Activated CD4-positive, alpha-beta T cell treated with anti-CD3 and anti-CD28 coated beads for 4 hours (primary cell): ENCODE measurements around the gene COL18A1.
"Not testable (repeated sequence)": the region's sequence is repeated elsewhere in the genome, so short reads cannot be mapped to it uniquely, and the experiment has no call there.

Experiments
- DNase-seq, 2 donors: peaks; one replicate each; pipeline ENCODE4 v3.0.0-alpha.2; 2020

Gene COL18A1

GRCh38 chr21:45525153-45525909, 120.4 kb downstream of the COL18A1 start:
- no peak for DNase-seq

- DNase-seq: no peak
These were observed 120.9 kb downstream of the COL18A1 start for GRCh38 chr21:45525910-45526306.

- DNase-seq: not testable (repeated sequence)
These were observed 122.4 kb downstream of the COL18A1 start for GRCh38 chr21:45527151-45527999.

GRCh38 chr21:45528028-45528705, 123.2 kb downstream of the COL18A1 start:
- DNase-seq: no peak

- DNase-seq: no peak
These were observed 124.2 kb downstream of the COL18A1 start for GRCh38 chr21:45528981-45529784.

DNA sequence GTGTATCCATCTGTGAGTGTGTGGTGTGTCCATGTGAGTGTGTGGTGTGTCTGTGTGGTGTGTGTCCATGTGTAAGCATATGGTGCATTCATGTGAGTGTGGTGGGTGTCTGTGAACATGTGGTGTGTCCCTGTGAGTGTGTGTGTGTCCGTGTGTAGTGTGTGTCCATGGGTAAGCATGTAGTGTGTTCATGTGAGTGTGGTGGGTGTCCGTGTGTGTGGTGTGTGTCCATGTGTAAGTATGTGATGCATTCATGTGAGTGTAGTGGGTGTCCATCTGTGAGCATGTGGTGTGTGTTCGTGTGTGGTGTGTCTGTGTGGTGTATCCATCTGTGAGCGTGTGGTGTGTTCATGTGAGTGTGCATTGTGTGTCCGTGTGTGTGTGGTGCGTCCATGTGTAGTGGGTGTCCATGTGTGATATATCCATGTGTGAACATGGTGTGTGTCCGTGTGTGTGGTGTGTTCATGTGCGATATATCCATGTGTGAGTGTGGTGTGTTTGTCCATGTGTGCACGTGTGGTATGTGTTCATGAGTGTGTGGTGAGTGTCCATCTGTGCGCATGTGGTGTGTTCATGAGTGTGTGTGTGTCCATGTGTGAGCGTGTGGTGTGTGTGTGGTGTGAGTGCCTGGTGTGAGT, 124.9 kb downstream of the COL18A1 start:
- no peak for DNase-seq

DNA sequence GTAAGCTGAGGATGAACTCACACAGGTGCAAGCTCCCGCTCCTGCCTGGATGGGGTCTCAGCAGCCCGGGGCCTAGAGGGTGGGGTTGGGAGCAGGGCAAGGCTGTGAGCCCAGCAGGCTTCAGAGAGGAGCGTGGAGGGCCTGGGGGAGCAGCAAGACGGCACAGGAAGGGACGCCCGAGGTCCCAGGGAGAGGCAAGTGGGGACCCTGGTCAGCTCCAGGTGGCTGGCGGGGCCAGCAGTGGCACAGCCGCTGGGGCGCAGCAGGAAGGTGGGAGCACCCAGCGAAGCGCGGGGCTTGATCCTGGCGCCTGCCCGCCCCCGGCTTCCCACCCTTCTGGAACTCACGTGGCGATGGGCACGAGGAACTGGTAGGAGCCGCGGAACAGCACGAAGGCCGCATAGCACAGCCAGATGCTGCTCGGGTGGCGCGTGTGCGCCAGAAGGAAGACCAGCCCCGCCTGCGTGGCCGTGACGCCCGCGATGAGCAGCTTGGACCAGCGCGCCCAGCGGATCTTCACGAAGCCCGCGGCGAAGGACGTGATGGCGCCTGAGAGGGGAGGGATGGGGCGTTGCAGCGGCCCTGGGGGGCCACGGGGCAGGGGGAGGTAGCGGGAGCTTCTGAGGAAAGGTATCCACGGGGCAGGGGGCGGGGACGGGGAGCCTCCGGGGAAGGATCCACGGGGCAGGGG, 125.6 kb downstream of the COL18A1 start:
- no peak for DNase-seq

DNA sequence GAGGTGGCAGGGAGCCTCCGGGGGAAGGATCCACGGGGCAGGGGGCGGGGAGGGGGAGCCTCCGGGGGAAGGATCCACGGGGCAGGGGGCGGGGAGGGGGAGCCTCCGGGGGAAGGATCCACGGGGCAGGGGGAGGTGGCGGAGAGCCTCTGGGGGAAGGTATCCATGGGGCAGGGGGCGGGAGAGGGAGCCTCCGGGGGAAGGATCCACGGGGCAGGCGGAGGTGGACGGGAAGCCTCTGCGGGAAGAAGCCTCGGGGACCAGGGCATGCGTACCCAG, 126.1 kb downstream of the COL18A1 start:
- DNase-seq: not testable (repeated sequence)

DNA sequence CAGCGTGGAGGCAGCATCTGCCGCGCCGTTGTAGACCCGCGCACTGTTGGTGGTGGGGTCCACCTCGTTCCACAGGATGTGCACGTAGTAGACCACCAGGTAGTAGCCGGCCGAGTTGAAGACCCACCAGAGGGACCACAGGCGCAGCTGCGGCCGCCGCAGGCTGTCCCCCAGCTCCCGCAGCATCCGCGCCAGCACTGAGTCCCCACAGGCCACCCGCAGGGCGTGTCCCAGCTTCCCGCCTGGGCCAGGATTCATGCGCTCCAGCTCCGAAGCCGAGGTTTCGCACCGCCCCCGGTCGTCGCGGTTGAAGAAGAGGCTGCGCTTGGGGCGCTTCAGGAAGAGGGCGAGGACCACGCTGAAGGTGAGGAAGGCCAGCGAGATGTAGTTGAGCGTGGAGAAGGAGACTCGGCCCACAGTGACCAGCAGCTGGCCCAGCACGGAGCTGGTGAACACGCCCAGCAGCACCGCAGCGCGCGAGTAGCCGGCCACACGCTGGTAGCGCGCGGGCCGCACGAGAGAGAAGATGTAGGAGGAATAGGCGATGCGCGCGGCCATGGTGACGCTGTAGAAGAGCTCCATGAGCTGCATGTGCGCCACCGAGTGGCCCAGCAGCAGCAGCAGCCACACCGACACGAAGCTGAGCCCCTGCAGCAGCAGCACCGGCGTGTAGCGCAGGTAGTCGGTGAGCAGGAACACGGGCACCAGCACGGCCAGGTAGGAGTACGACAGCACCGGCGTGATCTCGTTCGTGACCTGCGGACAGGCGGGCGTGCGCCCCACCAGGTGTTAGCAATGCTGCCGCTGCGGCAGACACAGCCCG, 126.6 kb downstream of the COL18A1 start:
- no peak for DNase-seq

- DNase-seq: no peak
These were observed 127.9 kb downstream of the COL18A1 start for GRCh38 chr21:45532826-45533360.

GRCh38 chr21:45533361-45533845, 128.4 kb downstream of the COL18A1 start:
- DNase-seq: no peak

DNA sequence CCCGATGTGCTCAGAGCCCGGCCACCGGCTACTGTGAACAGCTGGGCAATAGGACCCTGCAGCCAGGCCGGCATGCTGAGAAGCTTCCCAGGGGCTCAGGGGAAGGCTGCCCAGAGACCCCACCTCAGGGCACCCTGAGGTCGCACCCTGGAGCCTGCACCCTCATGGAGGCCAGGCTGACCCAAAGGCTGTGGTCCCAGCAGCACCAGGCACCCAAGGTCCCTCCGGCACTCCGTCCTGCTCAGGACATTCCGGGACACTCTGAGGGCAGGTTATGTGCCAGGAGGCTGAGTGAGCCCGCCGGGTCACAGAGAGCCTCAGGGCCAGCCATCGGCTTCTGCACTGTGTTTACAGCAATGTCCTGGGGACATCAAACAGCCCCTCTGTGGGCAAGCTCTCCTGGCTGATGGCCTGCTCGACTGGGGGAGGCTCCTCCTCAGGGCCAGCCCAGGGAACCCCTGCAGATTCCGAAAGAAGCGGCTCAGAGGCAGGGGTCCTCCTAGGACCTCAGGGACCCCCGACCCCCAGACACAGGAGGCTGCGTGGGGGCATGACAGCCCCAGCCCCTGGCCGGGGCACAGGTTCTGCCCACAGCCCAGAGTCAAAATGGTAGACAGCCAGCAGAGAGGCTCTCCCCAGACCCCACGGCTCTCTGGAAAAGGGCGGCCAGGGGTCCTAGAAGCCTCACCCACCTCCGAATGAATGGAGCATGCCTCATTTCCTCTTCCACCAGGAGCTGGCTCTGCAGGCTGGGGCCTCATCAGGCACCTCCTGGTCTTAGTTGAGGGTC, 129.1 kb downstream of the COL18A1 start:
- no peak for DNase-seq

DNA sequence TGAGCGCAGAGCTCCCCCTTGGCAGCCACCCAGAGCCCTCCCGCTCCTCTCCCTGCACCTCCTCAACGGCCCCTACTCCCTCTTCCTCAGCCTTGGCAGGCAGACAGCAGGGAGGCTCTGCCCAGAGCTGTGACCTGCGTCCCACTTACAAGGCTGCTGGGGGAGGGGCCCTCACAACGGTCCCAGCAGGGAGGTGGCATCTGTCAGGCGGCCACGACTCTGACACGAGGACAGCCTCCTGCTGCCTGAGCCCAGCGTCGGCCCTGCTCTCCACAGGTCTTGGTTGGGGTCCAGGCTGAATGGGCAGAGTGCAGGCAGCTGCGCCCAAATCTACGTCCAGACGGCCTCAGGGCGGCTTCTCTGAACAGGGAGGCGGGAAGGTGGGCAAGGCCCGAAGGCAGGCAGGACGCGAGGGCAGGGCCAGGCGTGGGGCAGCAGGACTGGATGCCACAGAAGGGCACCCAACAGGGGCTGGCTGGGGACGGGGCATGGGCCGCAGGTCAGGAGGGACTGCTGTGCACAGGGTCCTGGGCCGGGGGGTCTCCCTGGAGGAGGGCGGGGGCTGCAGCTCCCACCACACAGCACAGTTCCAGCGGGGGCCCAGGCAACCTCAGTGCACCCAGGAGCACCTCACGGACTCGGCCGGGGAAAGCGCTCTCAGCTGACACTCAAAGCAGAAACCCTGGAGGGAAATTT, 129.8 kb downstream of the COL18A1 start:
- DNase-seq: no peak

- DNase-seq: no peak
These were observed 130.5 kb downstream of the COL18A1 start for GRCh38 chr21:45535341-45536081.

- no peak for DNase-seq
These were observed 131.5 kb downstream of the COL18A1 start for GRCh38 chr21:45536301-45537081.

DNA sequence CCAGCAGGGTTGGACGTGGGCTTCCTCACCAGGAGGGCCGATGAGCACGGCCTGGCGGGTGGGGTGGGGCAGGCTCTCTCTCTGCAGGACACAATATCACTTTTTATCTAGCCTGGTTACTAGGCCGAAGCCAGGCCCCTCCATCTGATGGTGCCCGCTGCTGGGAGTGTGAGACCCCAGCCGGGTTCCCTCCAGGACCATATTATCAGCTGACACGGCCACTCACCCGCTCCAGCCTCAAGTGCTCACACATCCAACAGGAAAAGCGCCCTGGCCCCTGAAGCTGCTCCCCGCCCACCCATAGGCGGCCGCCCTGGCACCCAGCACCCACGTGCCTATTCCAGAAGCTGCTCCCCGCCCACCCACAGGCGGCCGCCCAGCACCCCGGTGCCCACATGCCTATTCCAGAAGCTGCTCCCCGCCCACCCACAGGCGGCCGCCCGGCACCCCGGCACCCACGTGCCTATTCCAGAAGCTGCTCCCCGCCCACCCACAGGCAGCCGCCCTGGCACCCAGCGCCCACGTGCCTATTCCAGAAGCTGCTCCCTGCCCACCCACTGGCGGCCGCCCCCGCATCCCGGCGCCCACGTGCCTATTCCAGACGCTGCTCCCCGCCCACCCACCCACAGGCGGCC, 132.3 kb downstream of the COL18A1 start:
- DNase-seq: no peak
